ENCODE results near the gene KCNT2.

- no peak for TF ChIP-seq CTCF (IDR thresholded peaks at IDR 0.05)
- TF ChIP-seq POLR2A (IDR thresholded peaks at IDR 0.05), result no peak
Observed at GRCh38 chr1:196501760-196502428, 106.3 kb downstream of the KCNT2 start.
